Activated naive CD4-positive, alpha-beta T cell treated with anti-CD3 and anti-CD28 coated beads, Interleukin-2, amount 50 U/mL, for 16 hours (primary cell): ENCODE results near the gene CAMKMT.

Source experiments
- DNase-seq: peaks from one replicate; pipeline ENCODE4 v3.0.0-alpha.2; 2020

Gene CAMKMT

DNA sequence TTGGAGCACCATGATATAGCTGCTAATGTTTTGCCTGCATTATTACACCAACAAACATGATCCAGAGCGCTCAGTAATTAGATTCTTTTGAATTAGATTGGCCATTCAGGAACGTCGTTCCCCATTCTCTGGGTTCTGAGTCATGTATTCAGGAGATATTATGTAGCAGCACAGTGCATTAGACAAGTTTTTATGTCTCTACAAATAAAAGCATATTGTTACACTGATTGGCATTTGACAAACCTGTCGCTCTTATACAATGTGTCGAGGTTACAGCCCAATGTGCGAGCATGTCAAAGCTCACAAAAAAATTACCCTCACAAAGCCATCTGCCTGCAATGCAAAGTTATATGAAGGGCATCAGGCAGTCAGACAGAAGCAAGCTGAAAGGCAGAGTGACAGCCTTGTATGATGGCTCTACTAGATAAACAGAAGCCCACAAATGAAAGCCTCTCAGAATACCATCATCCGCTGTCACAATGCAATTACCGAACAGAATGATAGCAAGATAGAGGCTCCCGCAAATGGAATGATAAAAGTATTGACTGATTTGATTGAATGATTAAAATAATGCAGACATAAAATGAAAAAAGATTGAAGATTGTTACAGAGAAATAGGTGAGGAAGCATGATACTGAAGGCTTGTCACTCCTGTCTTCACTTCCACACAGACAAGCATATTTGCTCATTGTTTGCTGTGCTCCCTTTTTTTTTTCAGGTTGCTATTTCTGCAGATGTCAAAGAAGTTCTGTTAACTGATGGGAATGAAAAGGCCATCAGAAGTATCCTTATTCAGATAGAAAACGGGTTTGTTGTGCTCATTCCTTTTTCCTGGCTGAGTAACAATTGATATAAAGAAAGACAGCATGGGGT lies 345.2 kb downstream of the CAMKMT start:
- DNase-seq: no peak

- no peak for DNase-seq
Observed at GRCh38 chr2:44707945-44708660, 346.4 kb downstream of the CAMKMT start.

GRCh38 chr2:44708661-44709000 lies 346.9 kb downstream of the CAMKMT start:
- DNase-seq: no peak

- DNase-seq: no peak
Observed at GRCh38 chr2:44713170-44713569, 351.4 kb downstream of the CAMKMT start.

DNA sequence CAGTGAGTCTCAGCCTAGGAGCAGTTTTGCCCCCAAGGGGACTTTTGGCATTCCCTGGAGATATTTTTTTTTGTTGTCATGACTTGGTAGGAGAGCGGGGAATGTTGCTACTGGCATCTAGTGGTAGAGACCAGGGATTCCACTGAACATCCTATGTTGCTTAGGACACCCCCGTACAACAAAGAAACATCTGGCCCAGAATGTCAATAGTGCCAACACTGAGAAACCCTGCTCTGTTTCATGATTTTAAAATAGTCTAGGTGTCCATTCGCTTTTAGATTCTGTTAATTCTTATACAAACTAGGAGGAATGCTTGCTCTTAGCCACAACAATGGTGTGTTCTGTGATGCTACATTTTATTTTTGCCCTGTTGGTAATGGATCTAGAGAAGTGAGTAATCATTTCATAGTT lies 353.9 kb downstream of the CAMKMT start:
- no peak for DNase-seq

GRCh38 chr2:44716131-44716530 lies 354.4 kb downstream of the CAMKMT start:
- no peak for DNase-seq

DNA sequence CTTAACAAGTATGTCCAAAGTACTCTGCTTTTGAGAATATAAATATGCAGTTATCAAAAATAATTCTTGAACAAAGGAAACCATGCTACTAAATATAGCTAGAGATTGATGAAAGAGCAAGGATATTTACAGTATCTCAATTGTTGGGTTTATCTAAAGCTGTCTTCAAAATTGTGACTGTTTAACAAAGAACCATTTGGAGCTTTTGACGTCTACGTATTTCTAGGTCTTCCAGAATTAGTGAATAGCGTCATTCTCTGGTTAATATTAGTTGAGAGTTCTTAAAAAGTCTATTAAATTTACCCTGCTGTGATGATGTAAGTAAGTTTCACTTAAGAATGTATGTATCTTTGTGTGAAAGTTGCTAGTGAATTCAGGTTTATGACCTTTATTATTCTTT lies 356.7 kb downstream of the CAMKMT start:
- no peak for DNase-seq

GRCh38 chr2:44719562-44719961 lies 357.8 kb downstream of the CAMKMT start:
- DNase-seq: no peak

DNA sequence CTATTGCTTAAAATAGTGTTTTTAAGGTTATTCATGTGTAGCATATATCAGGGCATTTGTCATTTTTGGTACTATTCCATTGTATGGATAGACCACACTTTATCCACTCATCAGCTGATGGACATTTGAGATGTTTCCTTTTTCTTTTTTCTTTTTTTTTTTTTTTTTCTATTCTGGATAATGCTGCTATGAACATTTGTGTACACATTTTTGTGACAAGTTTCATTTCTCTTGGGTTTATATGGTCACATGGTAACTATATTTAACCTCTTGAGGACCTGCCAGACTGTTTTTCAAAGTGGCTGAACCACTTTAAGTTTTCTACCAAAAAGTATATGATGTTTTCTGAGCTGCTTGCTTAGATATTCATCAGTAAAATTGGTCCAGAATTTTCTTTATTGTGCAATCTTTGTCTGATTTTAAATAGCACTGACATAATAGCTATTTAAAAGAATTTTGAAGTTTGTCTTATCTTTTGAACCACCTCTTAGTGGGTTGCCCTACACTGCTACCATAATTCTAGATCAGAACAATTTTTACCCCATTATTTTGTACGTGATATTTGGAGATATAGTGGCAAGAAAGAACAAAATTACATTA lies 360.4 kb downstream of the CAMKMT start:
- no peak for DNase-seq

DNA sequence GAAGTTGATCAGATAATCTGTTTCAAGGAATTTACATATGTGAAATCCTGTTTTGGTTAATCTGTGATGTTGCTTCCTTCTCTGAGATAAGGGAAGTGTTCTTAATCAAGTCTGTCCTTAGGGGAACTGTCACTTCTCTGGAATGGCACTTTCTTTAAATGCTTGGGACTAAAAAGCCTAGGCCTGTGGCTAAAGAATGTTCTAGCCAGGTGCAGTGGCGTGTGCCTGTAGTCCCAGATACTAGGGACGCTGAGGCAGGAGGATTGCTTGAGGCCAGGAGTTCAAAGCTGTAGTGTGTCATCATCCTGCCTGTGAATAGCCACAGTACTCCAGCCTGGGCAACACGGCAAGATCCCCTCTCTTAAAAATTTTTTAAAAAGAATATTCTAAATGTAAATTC lies 362.2 kb downstream of the CAMKMT start:
- DNase-seq: no peak

DNA sequence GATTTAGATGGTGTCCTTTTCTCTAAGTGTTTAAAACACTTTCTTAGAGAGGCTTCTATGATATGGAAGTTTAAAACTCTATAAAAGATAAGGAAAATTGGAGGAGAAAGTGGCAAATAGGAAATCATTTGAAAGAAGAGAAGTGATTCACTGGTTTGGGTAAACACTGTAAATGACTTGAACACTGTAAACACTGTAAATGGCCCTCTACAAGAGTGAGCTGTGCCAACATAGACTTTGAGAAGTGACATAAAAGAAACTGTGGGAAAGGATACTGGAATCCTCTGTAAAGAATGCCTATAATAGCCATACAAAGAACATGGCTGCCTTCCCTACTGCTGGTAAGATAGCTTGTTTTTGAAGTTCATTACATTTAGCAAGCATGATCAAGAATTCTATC lies 368.8 kb downstream of the CAMKMT start:
- DNase-seq: no peak

DNA sequence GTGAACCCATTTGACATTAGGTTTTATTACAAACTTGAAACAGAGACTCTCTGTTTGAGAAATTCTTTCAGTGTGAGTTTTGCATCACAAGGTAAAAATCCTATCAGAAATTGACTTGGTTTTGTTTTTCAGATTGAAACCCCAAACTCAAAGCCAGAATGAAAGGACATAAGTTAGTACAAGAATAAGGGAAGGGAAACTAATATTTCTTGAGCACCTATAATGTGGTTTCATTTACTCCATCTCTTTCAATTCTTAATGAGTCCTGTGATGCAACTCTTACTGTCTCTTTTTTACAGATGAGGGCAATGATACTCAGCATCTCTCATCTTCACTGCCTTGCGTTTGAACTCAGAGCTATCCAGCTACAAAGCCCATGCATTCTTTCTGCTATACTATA lies 369.8 kb downstream of the CAMKMT start:
- DNase-seq: no peak

- no peak for DNase-seq
Observed at GRCh38 chr2:44736270-44736942, 374.7 kb downstream of the CAMKMT start.

DNA sequence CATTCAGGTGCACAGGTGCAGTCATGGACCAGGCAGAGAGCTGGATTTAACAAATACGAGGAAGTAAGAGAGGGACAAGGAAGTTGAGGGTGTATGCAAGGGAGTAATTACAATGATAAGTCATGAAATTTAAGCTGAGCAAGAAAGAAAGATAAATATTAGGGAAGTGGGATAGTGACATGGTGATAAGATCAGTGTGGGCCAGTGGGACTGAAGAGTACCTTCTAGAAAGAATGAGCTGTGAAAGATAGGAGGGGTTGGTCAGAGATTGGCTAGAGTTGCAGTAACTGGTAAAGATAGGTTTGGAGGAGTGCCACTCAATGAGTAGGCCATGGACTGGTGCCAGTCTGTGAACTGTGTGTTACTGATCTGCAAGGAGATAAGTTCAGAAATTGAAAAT lies 378.9 kb downstream of the CAMKMT start:
- no peak for DNase-seq

- DNase-seq: no peak
Observed at GRCh38 chr2:44741507-44741906, 379.8 kb downstream of the CAMKMT start.

- no peak for DNase-seq
Observed at GRCh38 chr2:44742057-44742456, 380.3 kb downstream of the CAMKMT start.

GRCh38 chr2:44743473-44743872 lies 381.7 kb downstream of the CAMKMT start:
- no peak for DNase-seq

DNA sequence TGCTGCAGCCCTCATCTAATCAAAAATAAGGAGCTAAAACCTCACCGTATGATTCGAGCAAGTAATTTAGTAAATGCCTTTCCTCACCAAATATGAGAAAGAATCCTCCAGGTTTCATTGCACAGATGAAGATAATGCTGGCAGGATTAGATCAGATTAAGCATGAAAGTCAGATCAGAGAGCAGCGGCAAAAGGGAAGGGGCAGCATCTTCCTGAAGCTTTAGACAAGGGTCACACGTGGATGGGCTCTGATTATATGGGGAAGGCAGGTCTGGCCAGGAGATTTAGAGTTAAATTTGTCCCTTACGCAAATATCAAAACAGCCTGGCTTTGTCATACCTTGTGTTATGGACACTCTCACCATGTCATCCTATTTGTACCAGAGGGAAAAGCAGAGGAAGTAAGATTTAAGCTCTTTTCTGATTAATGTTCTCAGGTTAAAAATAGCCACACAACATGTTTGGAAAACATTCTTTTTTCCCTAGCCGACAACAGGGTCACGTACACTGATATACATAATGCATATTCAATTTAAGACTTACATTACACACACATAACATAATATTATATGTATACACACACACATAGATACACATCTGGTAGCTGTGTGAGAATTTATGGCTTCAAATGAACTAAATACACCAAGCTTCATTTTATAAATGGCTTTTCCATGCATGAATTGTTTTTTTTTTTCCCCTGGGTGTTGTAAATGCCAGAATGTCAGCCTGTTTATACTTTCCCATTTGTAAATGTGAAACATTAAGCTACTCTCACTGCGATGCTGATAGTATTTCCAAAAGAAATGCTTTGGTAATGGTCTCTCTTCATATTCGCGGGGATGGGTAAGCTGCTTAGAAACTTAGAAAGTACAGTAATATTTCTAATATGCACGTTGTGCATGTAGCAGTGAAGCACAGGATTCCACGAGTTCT lies 383.5 kb downstream of the CAMKMT start:
- DNase-seq: no peak

DNA sequence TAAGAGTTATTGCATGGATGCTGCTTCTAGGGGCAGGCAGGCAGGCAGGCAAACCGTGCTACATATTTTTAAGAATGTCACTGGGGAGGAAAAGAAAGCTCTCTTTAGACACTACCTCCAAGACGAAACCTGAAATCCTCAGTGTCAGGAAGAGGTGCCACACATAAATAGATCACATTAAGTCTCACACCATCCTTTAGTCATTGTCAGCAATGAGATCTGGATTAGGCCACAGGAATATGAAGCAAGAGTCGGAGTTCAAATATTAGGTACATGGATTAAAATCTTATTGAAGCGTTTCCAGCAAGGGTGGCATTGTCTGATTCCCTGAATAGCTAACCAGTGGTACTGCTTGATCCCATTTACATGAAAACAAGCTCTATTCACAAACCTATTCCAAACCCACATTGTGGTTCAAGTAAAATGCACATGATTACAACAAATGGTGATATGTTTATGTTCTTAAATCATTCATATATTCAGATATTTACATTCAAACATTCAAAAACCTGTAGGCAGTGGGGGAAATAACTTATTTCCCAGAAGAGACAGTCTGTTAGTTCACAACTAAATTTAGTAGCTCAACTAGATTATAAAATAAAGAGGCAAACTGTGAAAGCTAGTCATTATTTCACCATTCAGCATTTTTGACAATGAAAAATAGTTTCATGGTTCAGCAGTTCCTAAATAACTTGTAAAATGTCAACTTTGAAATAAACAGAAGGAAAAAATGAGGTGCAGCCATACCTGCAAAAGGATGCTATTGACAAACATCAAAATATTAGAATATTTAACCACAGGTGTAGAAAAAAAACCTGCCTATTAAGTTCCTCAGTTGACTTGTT lies 384.4 kb downstream of the CAMKMT start:
- DNase-seq: no peak

DNA sequence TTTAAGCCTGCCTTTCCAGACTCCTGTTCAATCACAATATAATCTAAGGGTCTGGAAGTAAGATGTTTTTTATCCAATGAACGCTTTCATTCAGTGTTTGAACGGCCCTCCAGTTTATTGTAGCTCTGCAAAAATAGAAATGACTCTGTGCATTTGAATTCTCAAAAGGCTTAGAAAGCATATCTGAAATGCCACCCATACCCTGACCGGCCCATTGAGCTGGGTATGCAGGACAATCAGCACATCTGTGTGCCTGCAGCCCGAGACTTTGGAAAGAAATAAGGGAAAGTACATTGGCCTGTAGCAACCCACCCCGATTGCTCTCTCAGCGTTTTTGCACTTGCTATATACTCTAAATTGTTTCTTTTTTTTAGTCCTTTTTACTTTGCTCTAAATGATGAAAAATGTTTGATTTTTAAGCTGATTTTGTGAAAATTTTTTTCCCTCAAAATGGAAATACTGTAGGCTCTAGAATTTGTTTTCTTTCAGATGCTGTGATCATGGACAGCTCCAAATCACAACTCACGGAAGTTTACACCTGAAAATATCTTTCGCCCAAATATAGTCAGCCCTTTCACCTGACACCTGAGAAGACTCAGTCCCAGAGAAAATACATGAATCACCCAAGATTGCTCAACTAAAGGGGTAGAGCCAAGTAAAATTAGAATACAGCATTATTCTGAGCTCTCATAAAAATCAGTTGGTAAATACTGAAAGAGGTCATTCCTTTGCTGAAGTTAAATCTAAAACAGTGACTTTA lies 385.3 kb downstream of the CAMKMT start:
- no peak for DNase-seq

- no peak for DNase-seq
Observed at GRCh38 chr2:44747794-44748193, 386.0 kb downstream of the CAMKMT start.
